K562 (cell line): Measurements from ENCODE around the gene KRTAP3-3. TPM values are rescaled to one million over a fixed set of nuclear protein-coding genes. Genes with fewer than 3 reads are reported as not detected.
"Not testable (repeated sequence)": the region's sequence is repeated elsewhere in the genome, so short reads cannot be mapped to it uniquely, and the experiment has no call there.

Experiments
- ATAC-seq: fragments of 200-7000 bp; cut with Tn5 transposase; 3 replicates; pipeline ENCODE4 v1.9.1; 2020; ENCODE audit warnings: moderate library complexity
- BruUV-seq: library from RNA; stranded (reverse); fragments of 400-500 nt; replicated peaks from 2 replicates; lab custom pipeline; 2021; lab: Mats Ljungman, UMichigan
- CTCF ChIA-PET: fragments of 300-600 bp; formaldehyde crosslinking; extraction: SDS; loops from one replicate; lab custom pipeline; 2021; ENCODE audit warnings: low intra/inter-chr PET ratio; lab: Yijun Ruan, JAX
- POLR2A ChIA-PET: fragments of 300-600, 350-650 bp; sonication (Branson Sonifier 250); formaldehyde crosslinking; extraction: SDS; loops from one replicate; lab custom pipeline; 2021; ENCODE audit warnings: antibody characterized with exemption, inconsistent platforms; lab: Yijun Ruan, JAX
- DNase-seq, 4 experiments: peaks; one replicate each; pipeline versions ENCODE4 v3.0.0 to v3.0.0-alpha.2; 2011 to 2018; ENCODE audit warnings: low spot score in 3 of 4, mixed read lengths in 3 of 4; ENCODE audit errors: extremely low read depth in 1 of 4
- FAIRE-seq: peaks from 2 replicates; lab custom pipeline; 2011; peaks lifted over from hg19 to GRCh38; lab: Jason Lieb, UNC
- H2AFZ ChIP-seq: 2 replicates; pipeline ENCODE4 v1.6.0; 2011; ENCODE audit warnings: low read depth, low read length, control low read depth, inconsistent platforms
- H3K27ac ChIP-seq: fragments of 200-600 bp; 3 replicates; pipeline ENCODE4 v1.8.0; 2011; ENCODE audit warnings: low read depth, mild to moderate bottlenecking, control low read depth, inconsistent platforms, low read length, moderate library complexity, mixed read lengths; ENCODE audit errors: extremely low read depth
- H3K27me3 ChIP-seq, 2 experiments: fragments of 300-600 bp in 1 of 2; 2 replicates in 1 of 2; 3 replicates in 1 of 2; pipeline versions ENCODE4 v1.6.0 to v1.8.0; 2011; ENCODE audit warnings: inconsistent platforms in 2 of 2, low read length in 2 of 2, mild to moderate bottlenecking in 1 of 2, mixed read lengths in 1 of 2, moderate library complexity in 1 of 2; ENCODE audit not compliant: control insufficient read depth in 2 of 2, insufficient read depth in 2 of 2
- H3K36me3 ChIP-seq: fragments of 300-600 bp; 3 replicates; pipeline ENCODE4 v1.8.0; 2011; ENCODE audit warnings: mild to moderate bottlenecking, low read length, inconsistent platforms; ENCODE audit not compliant: control insufficient read depth, insufficient read depth
- H3K4me1 ChIP-seq, 2 experiments: fragments of 200-600 bp in 1 of 2; replicated peaks in 1 of 2; 2 replicates in 1 of 2; 3 replicates in 1 of 2; pipeline versions ENCODE4 v1.5.1 to v1.8.0; 2011; ENCODE audit warnings: inconsistent platforms in 2 of 2, low read length in 2 of 2, mild to moderate bottlenecking in 1 of 2, mixed read lengths in 1 of 2, moderate library complexity in 1 of 2; ENCODE audit not compliant: control insufficient read depth in 2 of 2, insufficient read depth in 2 of 2
- H3K4me2 ChIP-seq: 2 replicates; pipeline ENCODE4 v1.6.1; 2011; ENCODE audit warnings: low read length, control low read depth, inconsistent platforms, mixed read lengths; ENCODE audit not compliant: insufficient read depth
- H3K4me3 ChIP-seq: fragments of 200-600 bp; sonication (generic), shearing (Covaris generic); 2 replicates; pipeline ENCODE4 v1.5.1; 2016; ENCODE audit warnings: control low read depth, inconsistent platforms
- H3K79me2 ChIP-seq: fragments of 200-600 bp; 3 replicates; pipeline ENCODE4 v1.8.0; 2011; ENCODE audit warnings: low read length, inconsistent platforms; ENCODE audit not compliant: control insufficient read depth, insufficient read depth
- H3K9ac ChIP-seq, 2 experiments: 2 replicates each; pipeline versions ENCODE4 v1.6.0 to v1.6.1; 2011; ENCODE audit warnings: low read depth in 2 of 2, low read length in 2 of 2, control low read depth in 1 of 2, inconsistent platforms in 1 of 2, mild to moderate bottlenecking in 1 of 2, mixed read lengths in 1 of 2; ENCODE audit not compliant: insufficient read depth in 1 of 2
- H3K9me1 ChIP-seq: one replicate; pipeline ENCODE4 v1.6.0; 2011; ENCODE audit warnings: inconsistent platforms, mild to moderate bottlenecking, low read length, moderate library complexity; ENCODE audit not compliant: control insufficient read depth, insufficient read depth
- H3K9me3 ChIP-seq: replicated peaks from 2 replicates; pipeline ENCODE4 v1.5.1; 2011; ENCODE audit warnings: low read depth, low read length, inconsistent platforms; ENCODE audit not compliant: control insufficient read depth, insufficient read depth
- H4K20me1 ChIP-seq: replicated peaks from 2 replicates; pipeline ENCODE4 v1.6.1; 2011; ENCODE audit warnings: low read length, inconsistent platforms, mixed read lengths; ENCODE audit not compliant: control insufficient read depth, insufficient read depth
- DMBX1 ChIP-seq: fragments of 250-450 bp; sonication (Bioruptor Pico); IDR thresholded peaks from 2 replicates; pipeline ENCODE4 v1.8.0; 2022; ENCODE audit warnings: inconsistent platforms, mild to moderate bottlenecking, moderate library complexity, borderline replicate concordance
- GABPB1 ChIP-seq: sonication (generic); formaldehyde crosslinking; IDR thresholded peaks from 2 replicates; pipeline ENCODE4 v1.8.0; 2022; ENCODE audit warnings: mild to moderate bottlenecking, missing genetic modification reagents
- NR4A1 ChIP-seq, 2 experiments: fragments of 250-450 bp in 1 of 2; fragments of 450-650 bp in 1 of 2; sonication (Bioruptor Pico) in 1 of 2; IDR thresholded peaks; 2 replicates each; pipeline versions ENCODE4 v1.4.0 to v1.6.1; 2016 to 2020; ENCODE audit warnings: mild to moderate bottlenecking in 2 of 2, missing compliant biosample characterization in 1 of 2, missing genetic modification characterization in 1 of 2, moderate library complexity in 1 of 2
- PML ChIP-seq: IDR thresholded peaks from 2 replicates; pipeline ENCODE4 v1.6.1; 2012; ENCODE audit warnings: low read length, inconsistent platforms
- ZFP1 ChIP-seq: fragments of 450-650 bp; formaldehyde crosslinking; IDR thresholded peaks from 2 replicates; pipeline ENCODE4 v1.4.0; 2020; ENCODE audit warnings: mild to moderate bottlenecking, mixed read lengths
- WGBS: fragments of 100-300 bp; shearing (Covaris generic); methylation state at CpG from one replicate; pipeline ENCODE4 v1.1.6; 2016; ENCODE audit warnings: low coverage, mixed read lengths; ENCODE audit not compliant: insufficient coverage; ENCODE audit errors: missing lambda C conversion rate; 5-methylcytosine and 5-hydroxymethylcytosine counted together
- in situ Hi-C: fragments of 300-500 bp; cut with MboI; formaldehyde crosslinking; loops from 4 replicates; pipeline ENCODE4 v1.15.0; 2018; ENCODE audit warnings: inconsistent platforms, mixed read lengths
- intact Hi-C: fragments of 100-400 bp; cut with micrococcal nuclease; formaldehyde crosslinking; loops from 2 replicates; pipeline ENCODE4 v1.14.2; 2022
- polyA plus RNA-seq, 8 experiments: library from polyadenylated mRNA; depleted of rRNA in 4 of 8; stranded (reverse) in 5 of 8; unstranded in 3 of 8; fragments of >200 nt; fragmentation: Nextera tagmentation in 2 of 8; fragmentation: Illumina TruSeq in 1 of 8; extraction: Ambion mirVana in 2 of 8; extraction: Trizol in 1 of 8; gene quantifications; 2 replicates each; pipeline versions ENCODE4 v1.2.1 to v1.2.3, GENCODE V29; 2011 to 2014; ENCODE audit warnings: inconsistent platforms in 1 of 8, missing spikeins in 1 of 8
- total RNA-seq, 7 experiments: library from RNA; depleted of rRNA in 6 of 7; stranded (reverse); fragments of >200 nt in 6 of 7; fragmentation: Illumina TruSeq in 2 of 7; extraction: Trizol in 2 of 7; gene quantifications; 2 replicates each; pipeline versions ENCODE4 v1.2.1 to v1.2.3, GENCODE V29; 2011 to 2021; ENCODE audit warnings: low replicate concordance in 1 of 7
- TF ChIP-seq, protein P1 (sequence below): sonication (generic); formaldehyde crosslinking; IDR thresholded peaks from 2 replicates; pipeline ENCODE4 v1.8.0; 2023; ENCODE audit warnings: missing genetic modification reagents, mild to moderate bottlenecking, borderline replicate concordance

Gene KRTAP3-3
- total and polyA plus RNA-seq, 9 of the 15 experiments (the other 6 are each of a cell fraction or from before 2014, with no cell fraction given): not detected

DNA sequence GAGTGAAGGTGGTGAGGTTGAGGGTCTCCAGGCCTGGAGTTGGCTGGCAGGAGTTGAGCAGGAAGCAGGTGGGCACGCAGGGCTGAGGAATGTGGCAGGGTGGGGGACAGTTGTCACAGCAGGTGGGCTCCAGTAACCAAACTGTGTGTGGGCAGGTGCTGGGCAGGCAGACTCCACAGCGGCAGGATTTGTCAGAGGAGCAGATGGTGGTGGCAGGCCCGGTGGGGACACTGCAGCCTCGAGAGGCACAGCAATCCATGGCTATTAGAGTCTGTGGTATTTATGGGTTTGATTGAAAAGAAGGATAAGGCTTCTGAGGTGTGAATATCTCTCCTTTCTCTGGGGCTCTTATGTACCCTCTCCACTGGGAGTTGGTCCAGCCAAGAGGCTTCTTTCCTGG lies at the start of gene KRTAP3-3 (continued):
- TF ChIP-seq, protein P1, sequence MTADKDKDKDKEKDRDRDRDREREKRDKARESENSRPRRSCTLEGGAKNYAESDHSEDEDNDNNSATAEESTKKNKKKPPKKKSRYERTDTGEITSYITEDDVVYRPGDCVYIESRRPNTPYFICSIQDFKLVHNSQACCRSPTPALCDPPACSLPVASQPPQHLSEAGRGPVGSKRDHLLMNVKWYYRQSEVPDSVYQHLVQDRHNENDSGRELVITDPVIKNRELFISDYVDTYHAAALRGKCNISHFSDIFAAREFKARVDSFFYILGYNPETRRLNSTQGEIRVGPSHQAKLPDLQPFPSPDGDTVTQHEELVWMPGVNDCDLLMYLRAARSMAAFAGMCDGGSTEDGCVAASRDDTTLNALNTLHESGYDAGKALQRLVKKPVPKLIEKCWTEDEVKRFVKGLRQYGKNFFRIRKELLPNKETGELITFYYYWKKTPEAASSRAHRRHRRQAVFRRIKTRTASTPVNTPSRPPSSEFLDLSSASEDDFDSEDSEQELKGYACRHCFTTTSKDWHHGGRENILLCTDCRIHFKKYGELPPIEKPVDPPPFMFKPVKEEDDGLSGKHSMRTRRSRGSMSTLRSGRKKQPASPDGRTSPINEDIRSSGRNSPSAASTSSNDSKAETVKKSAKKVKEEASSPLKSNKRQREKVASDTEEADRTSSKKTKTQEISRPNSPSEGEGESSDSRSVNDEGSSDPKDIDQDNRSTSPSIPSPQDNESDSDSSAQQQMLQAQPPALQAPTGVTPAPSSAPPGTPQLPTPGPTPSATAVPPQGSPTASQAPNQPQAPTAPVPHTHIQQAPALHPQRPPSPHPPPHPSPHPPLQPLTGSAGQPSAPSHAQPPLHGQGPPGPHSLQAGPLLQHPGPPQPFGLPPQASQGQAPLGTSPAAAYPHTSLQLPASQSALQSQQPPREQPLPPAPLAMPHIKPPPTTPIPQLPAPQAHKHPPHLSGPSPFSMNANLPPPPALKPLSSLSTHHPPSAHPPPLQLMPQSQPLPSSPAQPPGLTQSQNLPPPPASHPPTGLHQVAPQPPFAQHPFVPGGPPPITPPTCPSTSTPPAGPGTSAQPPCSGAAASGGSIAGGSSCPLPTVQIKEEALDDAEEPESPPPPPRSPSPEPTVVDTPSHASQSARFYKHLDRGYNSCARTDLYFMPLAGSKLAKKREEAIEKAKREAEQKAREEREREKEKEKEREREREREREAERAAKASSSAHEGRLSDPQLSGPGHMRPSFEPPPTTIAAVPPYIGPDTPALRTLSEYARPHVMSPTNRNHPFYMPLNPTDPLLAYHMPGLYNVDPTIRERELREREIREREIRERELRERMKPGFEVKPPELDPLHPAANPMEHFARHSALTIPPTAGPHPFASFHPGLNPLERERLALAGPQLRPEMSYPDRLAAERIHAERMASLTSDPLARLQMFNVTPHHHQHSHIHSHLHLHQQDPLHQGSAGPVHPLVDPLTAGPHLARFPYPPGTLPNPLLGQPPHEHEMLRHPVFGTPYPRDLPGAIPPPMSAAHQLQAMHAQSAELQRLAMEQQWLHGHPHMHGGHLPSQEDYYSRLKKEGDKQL (CRISPR knock-in tag): no peak
- TF ChIP-seq DMBX1 (CRISPR knock-in tag) (no peak), PML (no peak)

- H2AFZ ChIP-seq: no peak overlapping the region
- ATAC-seq: no peak
Measured at GRCh38 chr17:41042953-41043352, 49.0 kb upstream of the KRTAP3-3 start.

GRCh38 chr17:41040783-41041571 lies 47.0 kb upstream of the KRTAP3-3 start, which contains the start of gene KRTAP1-1:
KRTAP1-1 (minus strand) TSS chr17:41041450; CDS start chr17:41041397, 53 bp downstream.
- BruUV-seq, H3K9me3 ChIP-seq, H4K20me1 ChIP-seq, in situ Hi-C loops, H3K27me3 ChIP-seq, FAIRE-seq, H3K4me2 ChIP-seq, H3K4me1 ChIP-seq, H3K79me2 ChIP-seq, DNase-seq, CTCF ChIA-PET, H3K36me3 ChIP-seq, H3K27ac ChIP-seq, H3K9me1 ChIP-seq, intact Hi-C loops, ATAC-seq, H3K9ac ChIP-seq, POLR2A ChIA-PET, H2AFZ ChIP-seq, H3K4me3 ChIP-seq: not testable (repeated sequence)
- WGBS: 2% methylated on average over 13 of the region's 14 CpGs

More at GRCh38 chr17:41042953-41043352, 49.0 kb upstream of the KRTAP3-3 start:
- H3K4me1 ChIP-seq: no peaks in the 10 kb centered on the region
- in situ Hi-C loops (no loop called here), intact Hi-C loops (no loop called here)
- FAIRE-seq (no peak), DNase-seq (no peak)
- no peaks in the 10 kb centered on the region for H3K79me2 ChIP-seq
- no peak overlapping the region for H3K4me3 ChIP-seq
- BruUV-seq: no TSS peak
- no peak overlapping the region for H3K27ac ChIP-seq
- H4K20me1 ChIP-seq: no peaks in the 10 kb centered on the region
- H3K4me2 ChIP-seq: no peak overlapping the region
- H3K9me3 ChIP-seq: no peaks in the 10 kb centered on the region; the same call in 1 of the 2 replicates
- H3K9me1 ChIP-seq: no peaks in the 10 kb centered on the region
- H3K27me3 ChIP-seq: peaks cover 0 to 2% of the 10 kb centered on the region in 2 experiments; a peak in 2 of 5 replicates
- TF ChIP-seq NR4A1 (CRISPR knock-in tag; IDR thresholded peaks at IDR 0.05): no peak
- no peak for TF ChIP-seq NR4A1 (tag; IDR thresholded peaks at IDR 0.05)
- TF ChIP-seq GABPB1: no peak
- peak; percentile 65; the same call in 1 of the 2 replicates for TF ChIP-seq ZFP1 (CRISPR knock-in tag)
- ChIA-PET CTCF (no interaction called here), POLR2A (no interaction called here)
- 5% methylated on average over 1 of the region's 1 CpG for WGBS
- no peak overlapping the region for H3K9ac ChIP-seq
- no peaks in the 10 kb centered on the region for H3K36me3 ChIP-seq
